ENCODE results near the gene SFXN4.

SFXN4 gene, protein sequence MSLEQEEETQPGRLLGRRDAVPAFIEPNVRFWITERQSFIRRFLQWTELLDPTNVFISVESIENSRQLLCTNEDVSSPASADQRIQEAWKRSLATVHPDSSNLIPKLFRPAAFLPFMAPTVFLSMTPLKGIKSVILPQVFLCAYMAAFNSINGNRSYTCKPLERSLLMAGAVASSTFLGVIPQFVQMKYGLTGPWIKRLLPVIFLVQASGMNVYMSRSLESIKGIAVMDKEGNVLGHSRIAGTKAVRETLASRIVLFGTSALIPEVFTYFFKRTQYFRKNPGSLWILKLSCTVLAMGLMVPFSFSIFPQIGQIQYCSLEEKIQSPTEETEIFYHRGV

DNA sequence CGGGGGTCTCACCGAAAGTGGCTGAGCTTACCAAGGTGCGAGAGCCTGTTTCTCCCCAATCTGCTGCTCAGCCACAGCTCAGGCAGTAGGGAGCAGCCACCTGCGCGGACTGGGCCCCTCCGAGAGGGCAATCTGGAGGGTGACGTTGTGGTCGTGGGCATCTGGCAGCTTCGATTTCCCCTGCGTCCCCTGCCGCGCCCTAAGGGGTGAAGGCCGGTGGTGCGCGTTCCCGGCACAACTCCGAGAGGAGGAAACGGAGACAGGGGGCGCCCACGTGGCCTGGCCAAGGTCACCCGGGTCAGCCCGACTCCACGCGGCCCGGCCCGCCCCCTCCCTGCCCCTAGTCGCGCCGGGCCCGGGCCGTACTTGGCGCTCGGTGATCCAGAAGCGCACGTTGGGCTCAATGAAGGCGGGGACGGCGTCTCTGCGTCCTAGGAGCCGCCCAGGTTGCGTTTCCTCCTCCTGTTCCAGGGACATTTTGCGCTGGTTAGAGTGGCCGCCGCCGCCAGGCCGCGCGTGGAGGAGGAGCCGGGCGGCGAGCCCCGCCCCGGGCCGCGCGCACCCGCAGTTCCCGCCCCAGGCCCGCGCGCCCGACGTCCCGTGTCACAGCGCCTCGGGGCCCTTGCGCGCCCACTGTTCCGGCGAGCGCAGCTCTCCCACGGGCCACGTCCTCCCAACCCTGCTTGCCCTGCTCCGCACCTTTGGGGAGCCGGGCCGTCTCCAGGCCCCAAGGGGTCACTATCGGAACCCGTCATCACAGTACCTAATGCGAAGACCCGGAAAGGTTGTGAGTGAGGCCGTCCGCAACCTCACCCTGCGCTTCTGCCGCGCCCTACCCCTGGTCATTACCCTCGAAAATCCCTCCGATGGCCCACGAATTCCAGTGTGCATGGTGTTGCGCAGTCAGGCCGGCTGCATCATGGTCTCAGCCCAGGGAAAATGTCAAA lies at the start of gene SFXN4:
Gene SFXN4 (minus strand): TSS at position 544 of the 947 bp plus-strand sequence. CDS start 67 bp downstream, at position 477.
- DNase-seq: no peak

DNA sequence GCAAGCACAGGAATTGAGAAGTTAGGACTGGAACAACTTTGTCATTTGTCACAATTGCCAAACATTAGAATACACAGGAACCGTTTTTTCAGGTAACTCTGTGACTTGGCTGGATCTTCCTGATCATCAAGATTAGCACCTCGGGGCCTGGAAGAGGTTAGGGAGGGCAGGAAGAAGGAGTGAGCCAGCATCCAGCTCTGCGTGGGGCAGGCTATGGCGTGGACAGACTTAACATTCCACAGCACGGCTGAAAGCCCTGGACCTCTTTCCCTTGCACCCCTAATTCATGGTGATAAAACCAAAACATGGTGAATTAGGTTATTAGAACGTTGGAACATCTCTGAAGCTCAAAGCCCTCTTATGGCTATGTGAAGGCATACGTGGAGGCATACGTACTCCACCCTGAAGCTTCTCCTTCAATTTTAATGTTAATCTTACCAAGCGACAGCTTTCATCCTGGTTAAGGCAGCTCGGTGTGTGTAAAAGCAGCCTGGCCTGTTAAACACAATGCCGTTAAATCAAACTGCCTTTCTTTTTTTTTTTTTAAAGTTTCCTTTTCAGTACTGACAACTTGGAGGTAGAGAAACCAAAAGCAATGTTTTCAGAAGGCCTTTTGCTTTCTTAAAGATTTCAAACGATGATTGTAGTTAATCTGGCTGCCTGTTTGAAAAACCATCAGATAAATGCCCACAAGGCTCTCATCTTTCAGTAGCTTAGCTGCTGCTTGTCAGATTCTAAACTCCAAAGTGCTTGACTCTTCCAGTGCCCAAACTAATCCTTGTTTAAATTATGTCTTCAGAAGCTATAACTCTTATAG lies 46.3 kb upstream of the SFXN4 start:
- DNase-seq: no peak

DNA sequence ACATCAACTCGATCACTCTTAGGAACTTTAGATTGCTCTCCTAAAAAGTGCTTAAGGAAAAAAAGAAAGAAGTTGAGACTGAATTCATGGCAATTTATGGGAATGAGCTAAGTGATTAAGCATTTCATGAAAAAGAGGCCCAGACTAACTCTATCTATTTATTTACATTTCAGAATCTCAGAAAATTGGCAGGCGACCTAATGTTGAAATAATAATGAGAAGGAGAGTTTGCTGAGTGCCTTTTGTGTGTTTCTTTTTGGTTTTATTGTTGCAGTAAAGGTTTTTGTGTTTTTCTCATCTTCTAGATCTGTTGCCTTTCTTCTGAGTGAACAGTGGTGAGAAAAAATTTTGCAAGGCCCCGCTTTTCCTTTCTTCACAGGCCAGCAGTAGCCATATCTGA lies 45.7 kb upstream of the SFXN4 start:
- DNase-seq: no peak

DNA sequence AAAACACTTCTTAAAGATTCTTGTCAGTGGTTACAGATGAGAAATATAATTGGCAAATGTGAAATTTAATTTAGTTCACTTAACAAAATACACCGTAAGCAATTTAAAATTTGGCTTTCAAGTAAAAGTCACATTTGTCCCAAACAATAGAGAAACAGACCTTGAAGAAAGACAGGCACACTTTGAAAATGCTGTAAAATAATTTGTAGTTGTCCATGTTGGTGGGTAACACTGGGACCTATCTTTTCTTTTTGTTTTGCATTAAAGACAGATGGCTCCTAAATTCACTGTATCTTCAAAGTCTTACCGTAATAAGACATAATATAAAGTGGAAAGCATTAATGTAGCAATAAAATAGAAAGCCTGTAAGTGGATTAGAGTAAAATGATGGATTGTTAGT lies 45.1 kb upstream of the SFXN4 start:
- DNase-seq: no peak

DNA sequence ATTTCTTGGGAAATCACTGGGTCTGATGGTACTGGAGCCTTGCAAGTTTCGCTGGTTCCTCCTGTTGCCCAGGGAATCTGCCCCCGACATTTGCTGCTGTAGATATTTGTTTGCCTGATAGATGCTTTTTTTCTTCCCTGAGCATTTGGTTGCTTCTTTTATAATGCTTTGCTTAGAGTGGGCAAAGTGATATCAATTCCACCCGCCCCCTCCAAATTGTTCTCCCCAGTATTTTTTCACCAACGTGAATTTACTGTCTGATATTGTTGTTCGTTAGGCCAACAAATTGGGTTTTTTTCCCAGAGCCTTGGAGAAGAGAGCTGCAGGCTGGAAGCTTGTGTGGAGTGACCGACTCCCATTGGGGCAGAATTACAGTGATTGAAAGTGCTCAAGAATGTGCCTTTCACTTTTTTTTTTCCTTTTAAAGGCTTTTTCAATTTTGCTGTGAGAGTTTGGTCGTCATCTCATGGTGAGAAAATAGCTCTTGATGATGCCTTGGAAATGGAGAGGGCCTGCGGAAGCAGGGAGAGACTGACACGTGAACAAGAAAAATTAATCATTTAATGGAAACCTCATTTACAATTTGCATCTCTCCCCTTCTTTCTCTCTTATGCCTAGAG lies 44.3 kb upstream of the SFXN4 start:
- no peak for DNase-seq

DNA sequence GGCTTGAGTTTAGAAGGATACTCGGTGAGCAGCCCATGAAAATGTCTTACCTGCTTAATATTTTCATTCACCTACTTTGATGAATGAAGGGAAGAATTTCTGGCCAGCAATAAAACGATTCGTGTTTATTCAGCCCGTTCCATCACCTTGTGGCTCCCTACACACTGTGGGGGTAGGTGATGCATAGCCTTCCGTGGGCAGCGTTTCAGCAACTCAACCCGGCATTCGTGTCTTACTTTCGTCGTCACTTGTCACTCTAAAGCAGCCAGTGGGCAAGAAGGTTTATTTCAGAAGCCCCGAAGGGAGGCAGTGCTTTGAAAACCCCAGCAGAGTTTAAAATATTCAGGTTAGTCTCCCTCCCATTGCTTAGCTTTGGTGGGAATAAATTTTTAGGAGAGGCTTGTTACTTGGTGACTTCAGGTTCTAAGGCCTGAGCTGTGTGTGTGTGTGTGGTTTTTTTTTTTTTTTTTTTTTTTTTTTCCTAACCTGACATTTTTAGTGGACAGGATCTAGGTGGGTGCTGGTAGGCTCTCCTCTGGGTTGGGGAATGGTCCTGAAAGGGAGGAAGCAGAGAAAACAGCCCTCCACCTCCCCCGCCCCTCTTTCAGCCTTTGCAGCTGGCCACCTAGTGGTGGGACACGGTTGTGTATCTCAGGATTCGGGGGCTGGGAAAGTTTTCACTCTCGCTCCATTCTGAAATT lies 43.7 kb upstream of the SFXN4 start:
- DNase-seq: no peak

DNA sequence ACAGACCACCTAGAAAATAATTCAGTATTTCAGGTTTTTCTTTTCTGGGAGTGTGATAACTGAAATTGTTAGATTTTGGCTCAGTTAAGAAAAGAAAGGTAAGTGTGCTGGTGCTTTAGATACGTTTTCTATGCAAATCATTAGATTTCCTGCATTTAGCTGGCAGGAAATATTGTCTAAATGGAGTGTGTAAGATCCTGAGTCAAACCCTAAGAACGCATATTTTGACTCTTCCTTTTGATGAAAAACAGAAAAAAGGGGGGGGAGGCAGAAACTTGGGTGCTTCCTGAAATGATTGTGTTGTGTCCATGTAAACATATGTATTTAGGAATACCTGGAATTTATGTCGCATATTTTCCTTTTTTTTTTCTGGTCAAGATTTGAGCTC lies 43.0 kb upstream of the SFXN4 start:
- no peak for DNase-seq

DNA sequence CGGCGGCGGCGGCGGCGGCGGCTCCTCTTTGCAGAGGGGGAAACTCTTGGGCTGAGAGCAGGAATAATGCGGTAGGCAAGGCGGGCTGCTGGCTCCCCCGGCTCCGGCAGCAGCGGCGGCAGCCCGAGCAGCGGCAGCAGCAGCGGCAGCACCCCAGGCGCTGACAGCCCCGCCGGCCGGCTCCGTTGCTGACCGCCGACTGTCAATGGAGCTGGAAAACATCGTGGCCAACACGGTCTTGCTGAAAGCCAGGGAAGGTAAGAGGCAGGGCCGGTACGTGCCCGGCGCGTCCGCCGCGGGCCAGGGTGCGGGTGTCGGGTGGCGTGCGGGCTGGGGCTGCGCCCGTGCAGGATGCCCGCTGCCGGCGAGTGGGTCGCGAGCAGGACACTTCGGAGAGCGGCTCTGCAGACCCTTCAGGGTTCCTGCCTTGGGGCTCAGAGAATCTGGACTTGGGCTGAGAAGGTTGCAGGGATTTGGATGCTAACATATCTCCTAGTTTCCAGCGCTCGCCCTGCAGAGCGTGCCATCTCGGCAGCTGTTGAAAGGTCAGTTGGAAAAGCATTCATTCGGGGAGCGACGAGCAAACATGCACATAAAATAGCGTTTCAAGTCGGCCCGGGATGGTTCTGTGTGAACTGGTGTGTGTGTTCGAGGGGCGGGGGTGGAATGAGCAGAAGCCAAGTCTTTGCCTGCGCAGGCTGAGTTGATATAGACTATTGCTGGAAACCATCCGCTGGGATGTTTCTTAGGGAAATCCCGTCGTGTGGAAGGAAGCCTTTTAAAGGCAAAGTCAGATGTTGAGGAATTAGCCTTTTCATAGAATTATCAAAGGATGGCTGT lies 42.4 kb upstream of the SFXN4 start:
- no peak for DNase-seq

DNA sequence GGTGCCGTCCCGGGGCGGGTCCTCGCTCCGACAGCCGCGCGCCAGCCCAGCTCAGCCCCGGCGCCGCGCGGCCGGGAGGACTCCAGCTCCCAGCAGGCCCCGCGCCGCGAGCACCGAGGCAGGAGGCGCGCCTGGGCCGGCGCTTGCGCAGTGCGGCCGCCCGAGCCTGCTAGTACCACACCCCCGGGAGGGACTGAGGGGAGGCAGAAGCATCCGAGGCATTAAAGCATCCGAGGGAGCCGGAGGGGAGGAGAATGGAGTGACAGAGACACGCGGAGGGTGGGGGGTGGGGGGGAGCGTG lies 41.8 kb upstream of the SFXN4 start, which contains the start of gene GRK5:
Gene GRK5 (plus strand): TSS at position 206 of the 301 bp plus-strand sequence. CDS start 347 bp downstream, outside the sequence.
- peak; percentile 4 for DNase-seq

DNA sequence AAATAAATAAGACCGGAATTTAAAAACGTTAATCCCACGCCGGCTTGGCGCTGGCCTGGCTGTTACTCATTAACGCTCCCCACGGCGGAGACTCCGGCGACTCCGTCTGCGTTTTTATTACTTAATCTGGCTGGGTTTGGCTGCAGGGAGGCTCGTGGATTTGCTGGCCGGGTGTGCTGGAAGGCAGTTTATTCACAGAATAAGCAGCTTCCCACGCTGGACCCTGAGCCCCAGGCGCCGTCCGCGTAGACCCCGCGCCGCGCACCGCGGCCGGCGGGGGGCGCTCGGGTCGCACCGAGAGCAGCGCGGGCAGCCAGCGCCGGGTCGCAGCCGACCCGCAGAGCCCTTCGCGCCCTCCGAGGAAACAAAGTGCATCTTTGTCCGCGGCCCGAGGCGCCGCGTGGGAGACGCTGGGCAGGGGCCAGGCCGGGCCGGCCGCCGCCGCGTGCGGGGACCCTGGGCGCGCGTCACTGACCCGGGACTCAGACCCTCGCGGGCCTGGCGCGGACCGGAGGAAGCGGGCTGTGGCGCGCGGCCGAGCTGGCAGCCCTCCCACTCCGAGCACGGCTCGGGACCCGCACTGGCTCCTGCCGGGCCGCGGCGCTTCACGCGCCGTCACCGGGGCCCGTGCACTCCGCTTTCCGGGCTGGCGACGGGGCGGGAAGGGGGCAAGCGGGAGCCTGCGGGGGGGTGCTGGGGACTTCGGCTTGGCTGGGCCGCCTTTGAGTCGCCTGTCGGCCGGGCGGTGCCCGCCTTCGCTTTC lies 41.3 kb upstream of the SFXN4 start:
- DNase-seq: no peak

DNA sequence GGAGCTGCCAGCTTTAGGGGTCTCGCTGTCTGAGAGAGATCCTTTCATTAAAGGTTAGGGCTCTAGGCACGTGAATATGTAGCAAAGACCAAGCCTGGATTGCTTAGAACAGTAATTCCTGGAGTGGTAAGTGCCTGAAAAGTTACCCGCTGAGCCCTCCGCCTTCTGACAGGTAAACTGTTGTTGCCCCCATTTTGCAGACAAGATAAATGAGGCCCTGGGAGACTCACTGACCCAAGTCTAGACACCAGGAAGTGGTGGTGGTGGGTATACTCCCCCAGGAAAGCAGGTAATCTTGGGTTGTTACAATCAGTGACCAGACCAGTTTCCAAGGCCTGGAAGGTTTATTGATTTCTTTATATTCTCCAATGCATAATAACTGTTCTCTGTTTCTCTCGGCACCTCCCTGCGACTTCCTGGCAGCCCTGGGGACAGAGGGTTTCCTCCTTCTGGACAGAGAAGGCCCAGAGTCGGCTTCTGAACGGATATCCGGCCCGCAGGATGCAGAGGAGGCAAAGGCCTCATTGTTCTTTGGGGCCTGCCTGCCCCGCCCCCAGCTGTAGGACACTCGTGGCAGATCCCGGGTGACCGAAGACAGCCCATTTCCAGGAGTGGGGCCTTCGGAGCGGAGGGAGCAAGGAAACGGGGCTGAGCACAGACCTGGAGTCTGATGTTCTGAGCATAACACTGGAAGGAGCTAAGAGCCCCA lies 40.5 kb upstream of the SFXN4 start:
- no peak for DNase-seq

DNA sequence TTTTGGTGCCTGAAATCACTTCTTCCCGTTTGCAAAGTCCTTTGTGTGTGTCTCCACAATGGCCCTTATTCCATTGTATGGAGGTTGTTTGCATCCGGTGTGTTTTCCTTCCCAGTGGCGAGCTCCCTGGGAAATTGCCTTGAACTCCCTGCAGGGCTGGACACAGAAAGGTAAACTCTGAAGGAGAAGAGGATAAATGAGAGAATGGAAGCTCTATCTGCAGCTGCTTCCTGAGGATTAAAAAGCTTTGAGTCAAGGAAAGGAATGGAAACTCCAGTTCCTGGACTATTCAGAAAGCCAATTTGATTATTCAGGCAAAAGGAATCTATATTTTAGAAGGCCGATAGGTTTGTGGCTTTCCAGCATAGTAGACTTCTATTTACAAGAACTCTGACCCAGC lies 37.5 kb upstream of the SFXN4 start:
- no peak for DNase-seq

DNA sequence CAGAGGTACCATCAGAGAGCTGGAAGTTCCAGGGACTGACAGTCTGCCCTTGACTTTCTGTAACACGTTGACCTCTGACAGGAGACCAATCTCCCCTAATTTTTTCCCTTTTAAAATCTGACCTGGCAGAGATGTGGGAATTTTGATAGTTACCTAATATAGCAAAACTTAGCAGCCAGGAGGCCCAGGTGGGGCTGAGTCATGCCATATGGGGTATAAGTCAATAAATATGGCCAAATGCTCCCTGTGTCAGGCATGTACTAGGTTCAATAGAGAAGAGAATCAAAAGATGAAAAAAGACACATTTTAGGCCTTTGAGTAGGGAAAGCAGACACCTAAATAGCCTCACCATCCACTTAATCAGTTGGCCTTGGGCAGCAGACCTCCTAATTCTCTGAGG lies 35.7 kb upstream of the SFXN4 start:
- no peak for DNase-seq

DNA sequence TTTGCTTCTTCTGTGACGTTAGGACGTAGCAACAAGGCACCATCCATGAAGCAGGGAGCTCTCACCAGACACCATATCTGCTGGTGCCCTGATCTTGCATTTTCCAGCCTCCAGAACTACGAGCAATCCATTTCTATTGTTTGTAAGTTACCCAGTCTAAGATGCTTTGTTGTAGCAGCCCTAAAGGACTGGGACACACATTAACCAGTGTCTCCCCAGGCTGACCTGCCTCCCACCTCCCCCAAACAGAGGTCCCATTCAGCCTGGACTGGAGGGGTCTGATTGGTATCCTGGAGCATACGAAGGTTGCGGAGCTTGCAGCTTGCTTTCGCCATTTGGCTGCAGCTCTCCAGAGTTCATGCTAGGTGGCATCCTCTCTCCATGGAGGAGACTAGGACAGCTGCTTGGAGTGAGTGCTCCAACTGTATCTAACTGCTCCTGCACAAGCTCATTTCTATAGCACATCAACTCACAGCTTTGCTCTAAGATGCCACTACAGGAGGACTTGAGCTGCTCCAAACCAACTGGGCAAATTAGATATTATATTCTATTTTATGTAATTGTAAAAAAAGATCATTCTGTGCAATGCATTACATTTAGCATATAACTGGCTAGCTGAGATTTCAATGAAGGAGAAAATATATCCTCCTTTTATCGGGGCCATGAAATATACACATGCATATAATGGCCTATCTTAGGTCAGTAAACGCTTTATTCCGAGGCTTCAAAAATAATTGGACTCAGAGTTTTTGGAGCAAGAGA lies 33.9 kb upstream of the SFXN4 start:
- DNase-seq: no peak

DNA sequence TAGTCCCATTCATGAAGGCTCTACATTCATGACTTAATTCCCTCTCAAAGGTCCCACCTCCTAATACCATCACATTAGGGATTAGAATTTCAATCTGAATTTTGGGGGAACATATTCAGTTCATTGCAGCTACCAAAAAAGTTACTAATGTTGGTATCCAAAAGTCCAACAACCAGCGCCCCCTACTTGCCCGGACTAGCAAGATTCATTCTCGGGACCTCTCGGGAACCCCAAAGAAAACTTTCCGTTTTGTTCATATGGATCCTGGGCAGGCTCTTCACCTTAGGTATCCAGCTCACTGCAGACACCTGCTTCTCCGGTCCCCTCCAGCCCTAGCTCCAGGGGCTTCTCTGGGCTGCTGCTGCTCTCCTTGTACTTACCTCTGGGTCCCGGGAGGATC lies 32.9 kb upstream of the SFXN4 start:
- no peak for DNase-seq

DNA sequence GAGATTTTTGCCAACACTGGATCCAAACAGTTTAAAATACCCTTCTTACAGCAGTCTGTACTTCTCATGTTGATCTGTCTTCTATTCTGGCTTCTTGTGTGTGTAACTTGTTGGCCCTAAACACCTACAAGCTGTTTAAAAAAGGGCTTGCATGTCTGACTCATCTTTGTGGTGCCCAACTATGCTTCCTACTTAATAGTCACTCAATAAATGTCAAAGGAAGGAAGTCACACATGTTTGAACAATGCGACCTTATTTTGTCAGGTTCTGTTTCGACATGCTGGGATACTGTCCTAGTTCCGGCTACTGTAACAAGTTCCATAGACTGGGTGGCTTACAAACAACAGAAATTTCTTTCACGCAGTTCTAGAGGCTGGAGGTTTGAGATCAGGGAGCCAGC lies 32.4 kb upstream of the SFXN4 start:
- no peak for DNase-seq

DNA sequence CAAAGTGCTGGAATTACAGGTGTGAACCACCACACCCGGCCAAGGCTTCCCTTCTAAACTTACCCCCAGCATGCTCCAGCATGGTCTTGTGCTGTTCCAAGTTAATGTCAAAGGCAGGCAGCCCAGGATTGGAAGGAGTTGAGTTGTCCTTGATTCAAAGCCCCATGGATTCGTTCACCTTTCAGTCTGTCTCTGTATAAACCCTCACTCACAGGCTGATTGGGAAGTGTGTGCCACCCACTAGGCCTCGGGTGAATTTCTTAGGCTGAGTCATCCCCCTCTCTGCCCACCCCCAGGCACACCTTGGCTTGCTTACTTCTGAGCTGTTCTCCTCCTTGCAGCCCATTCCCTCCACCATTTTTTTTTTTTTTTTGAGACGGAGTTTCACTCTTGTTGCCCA lies 26.4 kb upstream of the SFXN4 start:
- DNase-seq: no peak

DNA sequence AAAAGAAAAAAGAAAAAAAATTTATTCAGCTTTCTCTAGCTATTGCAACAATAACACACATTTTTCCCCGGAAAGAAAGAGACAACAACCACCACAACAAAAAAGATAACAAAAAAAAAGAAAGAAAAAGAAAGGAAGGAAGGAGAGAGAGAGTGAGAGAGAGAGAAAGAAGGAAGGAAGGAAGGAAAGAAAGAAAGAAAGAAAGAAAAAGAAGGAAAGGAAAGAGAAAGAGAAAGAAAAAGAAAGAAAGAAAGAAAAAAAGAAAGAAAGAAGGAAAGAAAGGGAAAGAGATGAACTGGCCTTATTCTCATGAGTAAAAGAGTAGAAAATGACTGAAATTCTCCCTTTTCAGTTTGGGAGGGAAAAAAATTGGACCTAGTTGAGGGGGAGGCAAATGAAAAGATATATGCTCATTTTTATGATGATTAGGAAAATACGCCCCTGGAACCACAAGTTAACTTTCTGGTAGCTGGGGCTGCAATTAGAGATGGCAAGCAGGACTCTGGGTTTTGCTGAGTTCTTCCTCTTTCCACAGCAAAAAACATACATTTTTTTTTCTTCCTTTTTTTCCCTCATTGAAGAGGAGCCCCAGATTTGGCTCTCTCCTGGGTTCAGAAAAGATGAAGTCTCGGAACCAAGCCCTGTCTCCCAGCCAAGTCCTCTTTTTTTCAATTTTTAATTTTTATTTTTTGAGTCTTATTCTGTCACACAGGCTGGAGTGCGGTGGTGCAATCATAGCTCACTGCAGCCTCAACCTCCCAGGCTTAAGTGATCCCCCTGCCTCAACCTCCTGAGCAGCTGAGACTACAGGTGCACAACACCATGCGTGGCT lies 25.7 kb upstream of the SFXN4 start:
- DNase-seq: no peak
